GM23248 (cell line): ENCODE data around the gene SND1. TPM values are rescaled to one million over a fixed set of nuclear protein-coding genes. Genes with fewer than 3 reads are reported as not detected.

Experiments used
- DNase-seq: peaks from one replicate; pipeline ENCODE4 v3.0.0-alpha.2; 2015
- H2AFZ ChIP-seq: fragments of 200-600 bp; sonication (generic); 2 replicates; pipeline ENCODE4 v1.6.1; 2016; ENCODE audit warnings: antibody characterized with exemption
- H3F3A ChIP-seq: fragments of 200-600 bp; sonication (generic); 2 replicates; pipeline ENCODE4 v1.6.1; 2016; ENCODE audit warnings: mild to moderate bottlenecking, antibody characterized with exemption, mixed run types; ENCODE audit not compliant: insufficient read depth
- H3K27ac ChIP-seq: fragments of 200-600 bp; sonication (generic); 2 replicates; pipeline ENCODE4 v1.5.1; 2016; ENCODE audit warnings: mild to moderate bottlenecking
- H3K27me3 ChIP-seq: fragments of 200-600 bp; sonication (generic); replicated peaks from 2 replicates; pipeline ENCODE4 v1.6.1; 2016; ENCODE audit warnings: mild to moderate bottlenecking; ENCODE audit not compliant: insufficient read depth
- H3K36me3 ChIP-seq: fragments of 200-600 bp; sonication (generic); 2 replicates; pipeline ENCODE4 v1.6.1; 2016; ENCODE audit warnings: low read depth, mild to moderate bottlenecking
- H3K4me1 ChIP-seq: fragments of 200-600 bp; sonication (generic); 2 replicates; pipeline ENCODE4 v1.6.1; 2016; ENCODE audit warnings: mild to moderate bottlenecking; ENCODE audit not compliant: insufficient read depth
- H3K4me2 ChIP-seq: fragments of 200-600 bp; sonication (generic); one replicate; pipeline ENCODE4 v1.6.1; 2016; ENCODE audit warnings: mild to moderate bottlenecking; ENCODE audit not compliant: unreplicated experiment
- H3K4me3 ChIP-seq: fragments of 200-600 bp; sonication (generic); 2 replicates; pipeline ENCODE4 v1.5.1; 2016; ENCODE audit warnings: mild to moderate bottlenecking
- H3K79me2 ChIP-seq: fragments of 200-600 bp; sonication (generic); 2 replicates; pipeline ENCODE4 v1.6.1; 2016; ENCODE audit warnings: mild to moderate bottlenecking; ENCODE audit not compliant: insufficient read depth
- H3K9ac ChIP-seq: fragments of 200-600 bp; sonication (generic); 2 replicates; pipeline ENCODE4 v1.6.1; 2016; ENCODE audit warnings: mild to moderate bottlenecking
- H3K9me2 ChIP-seq: fragments of 200-600 bp; sonication (generic); 2 replicates; pipeline ENCODE4 v1.6.1; 2016; ENCODE audit warnings: mixed run types, mild to moderate bottlenecking, moderate library complexity; ENCODE audit not compliant: insufficient read depth
- H3K9me3 ChIP-seq: fragments of 200-600 bp; sonication (generic); one replicate; pipeline ENCODE4 v1.6.1; 2017; ENCODE audit warnings: low read depth
- H4K20me1 ChIP-seq: fragments of 200-600 bp; sonication (generic); 2 replicates; pipeline ENCODE4 v1.6.0; 2016; ENCODE audit not compliant: insufficient read depth
- EZH2 ChIP-seq: fragments of 200-600 bp; sonication (generic); IDR thresholded peaks from 2 replicates; pipeline ENCODE4 v1.6.1; 2018; ENCODE audit warnings: antibody characterized with exemption, mild to moderate bottlenecking; ENCODE audit not compliant: insufficient read depth, poor library complexity, severe bottlenecking
- EZH2phosphoT487 ChIP-seq: fragments of 200-600 bp; sonication (generic); IDR thresholded peaks from 2 replicates; pipeline ENCODE4 v1.6.1; 2018; ENCODE audit warnings: antibody characterized with exemption, moderate library complexity, mild to moderate bottlenecking, low read depth; ENCODE audit not compliant: insufficient read depth
- WGBS, 2 experiments: methylation state at CpG; one replicate each; pipeline ENCODE4 v1.1.6; 2015 to 2017; ENCODE audit warnings: low lambda C conversion rate in 2 of 2, low coverage in 1 of 2; ENCODE audit errors: missing lambda C conversion rate in 2 of 2; 5-methylcytosine and 5-hydroxymethylcytosine counted together
- in situ Hi-C: fragments of 300-500 bp; cut with MboI; formaldehyde crosslinking; loops from 2 replicates; pipeline ENCODE4 v1.15.0; 2020
- polyA plus RNA-seq: library from polyadenylated mRNA; unstranded; fragments of >200 nt; fragmentation: Nextera tagmentation; extraction: Ambion mirVana; gene quantifications from 2 replicates; pipeline ENCODE4 v1.2.1, GENCODE V29; 2016
- total RNA-seq: library from RNA; depleted of rRNA; stranded (reverse); fragments of >200 nt; shearing (Covaris generic); gene quantifications from 2 replicates; pipeline ENCODE4 v1.2.3, GENCODE V29; 2014

Gene SND1
- total and polyA plus RNA-seq, 2 experiments from 2014 or later, result 128 to 184 TPM

DNA sequence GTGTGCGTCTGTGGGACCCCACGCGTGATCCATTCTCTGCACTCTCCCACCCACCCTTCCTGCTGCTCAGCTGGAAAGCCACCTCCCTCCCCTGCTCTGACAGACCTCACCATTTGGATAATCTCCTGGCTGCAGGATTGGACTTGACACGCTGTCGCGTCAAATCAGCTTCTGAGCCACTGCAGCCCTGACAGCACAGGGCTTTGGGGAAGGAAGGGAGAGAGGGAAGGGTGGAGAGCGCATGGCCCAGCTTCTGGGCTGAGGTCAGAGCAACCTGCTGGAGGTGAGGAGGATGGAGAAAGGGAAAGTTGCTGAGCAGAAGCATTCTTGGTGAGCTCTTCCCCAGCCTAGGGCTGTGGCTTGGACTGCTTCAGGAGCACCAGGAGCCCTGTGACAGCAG is 428.2 kb downstream of the SND1 start:
- TF ChIP-seq EZH2 (no peak), EZH2phosphoT487 (no peak)
- WGBS, 2 experiments, result 96 to 97% methylated on average over 7 of the region's 7 CpGs
- H3F3A ChIP-seq, result no peaks in the 10 kb centered on the region
- no peaks in the 10 kb centered on the region for H4K20me1 ChIP-seq
- DNase-seq, result no peak
- H3K9me2 ChIP-seq, result no peaks in the 10 kb centered on the region
- H2AFZ ChIP-seq, result no peak overlapping the region
- no peaks in the 10 kb centered on the region for H3K27me3 ChIP-seq
- H3K4me1 ChIP-seq, result no peaks in the 10 kb centered on the region
- in situ Hi-C loops, result no loop called here
- H3K9ac ChIP-seq, result no peak overlapping the region
- H3K9me3 ChIP-seq, result no peaks in the 10 kb centered on the region
- no peaks in the 10 kb centered on the region; the same call in 1 of the 2 replicates for H3K36me3 ChIP-seq
- no peak overlapping the region for H3K4me3 ChIP-seq
- no peaks in the 10 kb centered on the region for H3K79me2 ChIP-seq
- H3K4me2 ChIP-seq, result no peak overlapping the region
- H3K27ac ChIP-seq, result no peak overlapping the region

DNA sequence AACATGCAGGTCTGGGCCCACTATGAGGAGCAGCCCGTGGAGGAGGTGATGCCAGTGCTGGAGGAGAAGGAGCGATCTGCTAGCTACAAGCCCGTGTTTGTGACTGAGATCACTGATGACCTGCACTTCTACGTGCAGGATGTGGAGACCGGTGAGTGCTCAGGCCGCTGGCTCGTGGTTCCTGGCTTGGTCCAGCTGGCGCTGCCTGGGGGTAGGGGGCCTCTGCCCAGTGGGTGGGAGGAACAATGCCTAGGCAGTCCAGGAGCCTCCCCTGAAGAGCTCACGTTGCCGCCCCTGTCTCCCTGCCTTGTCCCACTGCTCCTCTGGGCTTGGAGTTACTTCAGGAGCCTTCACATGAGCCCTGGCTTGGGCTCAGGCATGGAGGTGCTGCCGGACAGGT is 429.4 kb downstream of the SND1 start:
- no peak for DNase-seq
- Histone ChIP-seq H4K20me1 (no peaks in the 10 kb centered on the region), H3K4me1 (no peaks in the 10 kb centered on the region), H3K9me3 (no peaks in the 10 kb centered on the region), H3K79me2 (no peaks in the 10 kb centered on the region), H3K4me2 (no peak overlapping the region), H3K27me3 (no peaks in the 10 kb centered on the region), H3K9me2 (no peaks in the 10 kb centered on the region), H3K36me3 (no peaks in the 10 kb centered on the region; the same call in 1 of the 2 replicates), H3K4me3 (no peak overlapping the region), H3F3A (no peaks in the 10 kb centered on the region), H3K27ac (no peak overlapping the region), H2AFZ (no peak overlapping the region), H3K9ac (no peak overlapping the region)
- WGBS, 2 experiments, result 84 to 88% methylated on average over 11 of the region's 11 CpGs
- in situ Hi-C loops, result no loop called here
- TF ChIP-seq EZH2, result no peak

DNA sequence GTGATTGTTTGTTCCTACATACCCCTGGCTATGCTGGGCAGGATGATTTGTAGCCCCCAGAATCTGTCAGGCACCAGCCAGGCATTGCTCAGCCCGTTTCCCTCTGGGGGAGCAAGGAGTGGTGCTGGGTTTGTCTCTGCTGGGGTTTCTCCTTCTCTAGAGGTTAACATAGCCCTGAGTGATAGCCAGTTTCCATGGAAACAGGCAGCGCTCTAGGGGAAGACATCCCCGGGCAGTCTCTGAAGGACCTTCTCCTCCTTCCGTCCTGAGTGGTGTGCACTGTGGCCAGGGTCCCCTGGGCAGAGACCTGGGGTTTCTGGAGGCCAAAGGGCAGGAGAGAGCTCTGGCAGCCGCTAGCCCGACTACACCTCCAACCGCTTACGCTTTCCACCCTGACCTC is 429.8 kb downstream of the SND1 start:
- H3K36me3 ChIP-seq, result no peaks in the 10 kb centered on the region; the same call in 1 of the 2 replicates
- H4K20me1 ChIP-seq, result no peaks in the 10 kb centered on the region

DNA sequence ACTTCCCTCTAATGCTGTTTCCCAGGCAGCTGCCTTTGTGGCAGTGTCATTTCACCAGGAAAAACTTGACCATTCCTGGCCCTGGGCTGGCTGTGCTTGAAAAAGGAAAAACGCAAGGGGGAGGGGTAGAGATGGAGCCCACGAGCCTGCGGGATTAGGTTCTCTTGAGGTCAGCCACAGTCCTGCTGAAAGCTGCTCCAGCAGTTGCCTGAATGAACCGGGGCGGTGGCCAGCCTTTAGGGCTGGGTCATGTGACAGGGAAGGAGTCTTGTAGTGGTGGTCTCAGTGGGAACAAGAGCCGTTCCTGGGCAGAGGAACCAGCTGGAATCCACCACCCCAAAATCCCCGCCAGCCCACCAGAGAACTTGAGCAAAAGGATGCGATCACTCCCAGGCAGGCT is 430.4 kb downstream of the SND1 start:
- Histone ChIP-seq H3K4me2 (no peak overlapping the region), H4K20me1 (no peaks in the 10 kb centered on the region), H3K9me3 (no peaks in the 10 kb centered on the region), H3K4me3 (no peak overlapping the region), H3K36me3 (no peaks in the 10 kb centered on the region; the same call in 1 of the 2 replicates), H3K27me3 (no peaks in the 10 kb centered on the region), H2AFZ (no peak overlapping the region), H3K9ac (no peak overlapping the region), H3K4me1 (no peaks in the 10 kb centered on the region), H3K9me2 (no peaks in the 10 kb centered on the region), H3K79me2 (no peaks in the 10 kb centered on the region), H3F3A (no peaks in the 10 kb centered on the region), H3K27ac (no peak overlapping the region)
- DNase-seq, result no peak
- in situ Hi-C loops, result no loop called here
- WGBS, 2 experiments, result 77 to 84% methylated on average over 8 of the region's 8 CpGs
- no peak for TF ChIP-seq EZH2phosphoT487
- TF ChIP-seq EZH2, result no peak

More for the DNA sequence above, 429.8 kb downstream of the SND1 start:
- H2AFZ ChIP-seq, result no peak overlapping the region
- in situ Hi-C loops, result no loop called here
- no peak overlapping the region for H3K9ac ChIP-seq
- no peak for DNase-seq
- H3F3A ChIP-seq, result no peaks in the 10 kb centered on the region
- H3K27me3 ChIP-seq, result no peaks in the 10 kb centered on the region
- H3K4me2 ChIP-seq, result no peak overlapping the region
- TF ChIP-seq EZH2phosphoT487, result no peak
- TF ChIP-seq EZH2, result no peak
- H3K27ac ChIP-seq, result no peak overlapping the region
- 99 to 100% methylated on average over 8 of the region's 8 CpGs for WGBS, 2 experiments
- no peaks in the 10 kb centered on the region for H3K4me1 ChIP-seq
- H3K9me2 ChIP-seq, result no peaks in the 10 kb centered on the region
- no peaks in the 10 kb centered on the region for H3K79me2 ChIP-seq
- no peak overlapping the region for H3K4me3 ChIP-seq
- no peaks in the 10 kb centered on the region for H3K9me3 ChIP-seq

DNA sequence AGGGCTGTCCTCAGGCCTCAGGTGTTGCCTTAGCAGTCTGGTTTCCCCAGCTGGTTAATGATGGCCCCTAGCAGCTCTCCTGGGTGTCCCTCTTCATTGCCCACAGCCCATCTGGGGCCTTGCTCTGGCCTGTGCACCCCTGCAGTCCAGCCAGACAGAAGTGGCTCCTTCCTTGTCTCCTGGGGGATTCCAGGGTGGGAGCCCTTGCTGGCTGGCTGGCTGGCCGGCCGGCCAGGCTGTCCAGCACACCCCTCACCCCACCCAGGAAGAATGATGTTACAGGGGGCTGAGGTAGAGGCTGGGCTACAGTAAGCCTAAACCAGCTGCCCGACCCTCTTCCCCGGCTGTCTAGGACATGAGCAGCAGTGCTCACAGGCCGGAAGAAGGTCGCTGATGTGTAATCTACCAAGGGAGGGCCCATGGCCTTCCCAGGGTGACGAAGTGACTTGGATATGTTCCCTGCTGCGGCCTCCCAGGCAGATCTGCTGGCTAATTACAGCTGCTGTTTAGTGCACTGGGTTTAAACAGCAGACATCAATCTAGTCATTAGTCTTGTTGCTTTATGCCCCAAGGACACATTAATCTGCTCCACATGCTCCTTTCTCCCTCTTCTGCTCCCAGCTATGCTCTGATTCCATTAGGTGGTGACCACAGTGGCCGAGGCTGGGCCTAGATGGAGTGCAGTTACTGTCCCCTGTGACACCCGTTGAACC is 433.1 kb downstream of the SND1 start:
- H3K4me2 ChIP-seq, result no peak overlapping the region
- no peaks in the 10 kb centered on the region for H3K79me2 ChIP-seq
- DNase-seq, result no peak
- no peaks in the 10 kb centered on the region for H3F3A ChIP-seq
- in situ Hi-C loops, result no loop called here
- H3K9me2 ChIP-seq, result no peaks in the 10 kb centered on the region
- no peaks in the 10 kb centered on the region for H3K4me1 ChIP-seq
- H3K27ac ChIP-seq, result no peak overlapping the region
- TF ChIP-seq EZH2phosphoT487 (no peak), EZH2 (no peak)
- H3K27me3 ChIP-seq, result no peaks in the 10 kb centered on the region
- no peaks in the 10 kb centered on the region for H4K20me1 ChIP-seq
- WGBS, 2 experiments, result 80 to 83% methylated on average over 9 to 10 of the region's 10 CpGs
- no peak overlapping the region for H3K4me3 ChIP-seq
- no peak overlapping the region for H2AFZ ChIP-seq
- no peaks in the 10 kb centered on the region; the same call in 1 of the 2 replicates for H3K36me3 ChIP-seq
- H3K9ac ChIP-seq, result no peak overlapping the region
- no peaks in the 10 kb centered on the region for H3K9me3 ChIP-seq
